GM19035 (cell line): ENCODE data around the gene DNASE1L1.

Experiments used
- ATAC-seq: cut with Tn5 transposase; IDR thresholded peaks from one replicate; pipeline ENCODE4 v1.9.1; 2021; ENCODE audit not compliant: unreplicated experiment

Gene DNASE1L1

GRCh38 chrX:154353172-154353843 lies 55.7 kb downstream of the DNASE1L1 start:
- no peak for ATAC-seq

GRCh38 chrX:154352466-154352865 lies 56.6 kb downstream of the DNASE1L1 start:
- no peak for ATAC-seq

GRCh38 chrX:154352012-154352401 lies 57.0 kb downstream of the DNASE1L1 start:
- no peak for ATAC-seq
